ENCODE results near the gene STMN1. TPM values are rescaled to one million over a fixed set of nuclear protein-coding genes. Genes with fewer than 3 reads are reported as not detected.

STMN1 gene
- total and polyA plus RNA-seq, 2 of the 8 experiments (the other 6 are each of a cell fraction or from before 2014, with no cell fraction given): 116 to 564 TPM

GRCh38 chr1:25888426-25888987, 17.7 kb downstream of the STMN1 start (continued):
- TF ChIP-seq CTCF (IDR thresholded peaks at IDR 0.05; ENCODE audit: control extremely low read depth in 1 of 3, insufficient read depth in 1 of 3, low read depth in 1 of 3, low read length in 3 of 3): no peak
- no peak for TF ChIP-seq JUND (IDR thresholded peaks at IDR 0.05; ENCODE audit: low read length)
- TF ChIP-seq POU5F1 (IDR thresholded peaks at IDR 0.05; ENCODE audit: low read depth, low read length): no peak
- no peak for TF ChIP-seq SIX5 (IDR thresholded peaks at IDR 0.05; ENCODE audit: low read depth, low read length)
- no peak for TF ChIP-seq KDM1A (IDR thresholded peaks at IDR 0.05; ENCODE audit: borderline replicate concordance, low read length)
- no peak for TF ChIP-seq KDM4A (IDR thresholded peaks at IDR 0.05; ENCODE audit: low read depth, low read length, severe bottlenecking)
- no peak for TF ChIP-seq TCF12 (IDR thresholded peaks at IDR 0.05; ENCODE audit: low read depth, low read length)
- no peak for TF ChIP-seq SP2 (IDR thresholded peaks at IDR 0.05; ENCODE audit: low read length)

Measured in H1 (cell line).